Left renal cortex interstitium (tissue), 4 donors: ENCODE measurements around the gene ERAL1. TPM values are rescaled to one million over a fixed set of nuclear protein-coding genes. Genes with fewer than 3 reads are reported as not detected.
"Not testable (repeated sequence)": the region's sequence is repeated elsewhere in the genome, so short reads cannot be mapped to it uniquely, and the experiment has no call there.

Experiments
- DNase-seq, 4 donors: peaks; one replicate each; pipeline ENCODE4 v3.0.0-alpha.2; 2013; ENCODE audit warnings: low read depth in 4 of 4, low spot score in 2 of 4, missing footprints in 1 of 4
- polyA plus RNA-seq, 4 donors: library from polyadenylated mRNA; unstranded; fragments of 120-200 nt; gene quantifications; one replicate each; pipeline ENCODE4 v1.2.1, GENCODE V29; 2013; ENCODE audit not compliant: insufficient read length in 4 of 4

Gene ERAL1
- polyA plus RNA-seq, 4 donors: 60.2 to 76.2 (median 69.0) TPM

GRCh38 chr17:28877150-28877711 lies 22.4 kb downstream of the ERAL1 start:
- DNase-seq: not testable (repeated sequence)

DNA sequence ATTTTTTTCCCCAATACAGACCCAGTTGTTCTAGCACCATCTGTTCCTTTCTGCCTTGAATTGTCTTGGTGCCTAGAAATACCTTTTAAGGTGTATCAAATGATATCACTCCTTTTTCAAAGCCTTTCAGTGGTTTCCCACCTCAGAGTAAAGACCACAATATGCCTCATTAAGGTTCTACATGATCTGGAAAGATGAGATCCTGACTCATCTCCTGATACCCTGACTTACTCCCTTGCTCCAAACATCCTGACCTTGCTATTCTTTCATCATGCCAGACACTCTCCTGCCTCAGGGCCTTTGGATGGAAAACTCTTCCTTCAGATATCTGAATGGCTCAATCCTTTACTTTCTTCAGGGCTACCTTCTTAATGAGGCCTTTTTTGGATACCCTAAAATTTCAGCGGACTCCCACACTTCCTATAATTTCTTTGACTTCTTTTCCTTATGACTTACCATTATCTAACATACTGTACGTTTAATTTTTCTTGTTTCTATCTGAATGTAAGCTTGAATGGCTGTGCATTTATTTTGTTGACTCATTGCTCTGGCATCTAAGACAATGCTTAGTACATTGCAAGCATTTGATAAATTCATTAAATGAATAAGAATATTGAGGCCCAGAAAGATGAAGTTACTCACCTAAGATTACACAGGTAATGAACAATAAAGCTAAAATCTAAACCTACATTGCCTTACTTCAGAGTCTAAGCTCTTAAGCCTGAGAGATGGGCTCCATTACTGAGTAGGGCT lies 23.5 kb downstream of the ERAL1 start:
- no peak for DNase-seq

- DNase-seq: no peak
Observed at GRCh38 chr17:28878981-28879380, 24.2 kb downstream of the ERAL1 start.

GRCh38 chr17:28879886-28880571 lies 25.2 kb downstream of the ERAL1 start:
- DNase-seq: no peak

GRCh38 chr17:28880572-28880945 lies 25.7 kb downstream of the ERAL1 start:
- no peak for DNase-seq

DNA sequence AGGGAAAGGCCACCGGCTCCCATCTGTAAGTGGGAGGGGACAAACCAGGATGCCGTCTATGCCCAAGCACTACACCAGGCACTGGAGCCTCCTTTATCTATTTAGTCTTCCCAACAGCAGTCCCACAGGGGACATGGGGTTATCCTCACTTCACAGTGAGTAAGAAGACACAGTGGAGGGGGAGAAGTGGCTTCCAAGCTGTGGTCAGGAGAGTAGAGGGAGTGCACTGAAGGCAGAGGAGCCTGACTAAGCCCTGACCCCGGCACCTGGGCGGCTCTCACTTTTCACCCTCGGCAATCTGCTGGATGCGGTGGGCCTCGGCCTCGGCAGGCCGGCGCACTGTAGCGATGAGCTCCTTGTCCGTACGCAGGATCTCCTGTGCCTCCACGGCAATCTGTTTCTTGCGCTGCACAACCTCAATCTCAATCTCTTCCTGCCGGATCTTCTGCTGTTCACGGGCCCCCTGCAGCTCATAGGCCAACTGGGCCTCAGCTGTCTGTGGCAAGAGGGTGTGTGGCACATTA lies 26.8 kb downstream of the ERAL1 start:
- DNase-seq: no peak

DNA sequence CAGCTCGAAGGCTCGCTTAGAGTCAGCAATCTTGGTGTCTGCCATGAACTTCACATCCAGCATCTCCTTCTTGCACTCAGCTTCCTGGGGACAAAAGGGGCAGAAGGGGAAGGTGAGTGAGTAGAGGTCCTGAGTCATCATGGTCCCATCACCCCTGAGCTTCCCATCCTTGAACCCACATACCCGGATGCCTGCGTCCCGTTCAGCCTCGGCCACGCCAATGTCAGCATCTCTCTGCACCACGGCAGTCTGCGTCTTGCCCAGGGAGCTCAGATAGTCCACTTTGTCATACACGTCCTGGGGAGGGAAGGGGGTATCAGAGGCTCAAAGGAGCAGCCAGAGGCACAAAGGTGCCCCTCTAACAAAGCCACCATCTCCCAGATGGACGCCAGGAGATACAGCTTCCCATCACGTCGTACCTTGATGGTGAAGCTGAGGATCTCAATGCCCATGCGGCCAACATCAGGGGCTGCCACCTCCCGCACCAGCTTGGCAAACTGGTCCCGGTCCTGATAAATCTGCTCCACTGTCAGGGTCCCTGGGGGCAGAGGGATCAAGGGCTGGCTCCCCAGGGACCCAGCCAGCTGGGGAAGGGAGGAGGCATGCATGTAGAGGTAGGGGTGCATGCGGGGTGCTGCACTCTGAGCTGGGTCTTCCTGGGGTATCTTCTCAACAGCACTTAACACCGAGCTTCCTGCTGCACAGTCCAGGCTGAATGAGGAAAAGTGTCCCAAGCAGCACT lies 27.5 kb downstream of the ERAL1 start:
- no peak for DNase-seq

- DNase-seq: no peak
Observed at GRCh38 chr17:28883967-28884702, 29.3 kb downstream of the ERAL1 start.

DNA sequence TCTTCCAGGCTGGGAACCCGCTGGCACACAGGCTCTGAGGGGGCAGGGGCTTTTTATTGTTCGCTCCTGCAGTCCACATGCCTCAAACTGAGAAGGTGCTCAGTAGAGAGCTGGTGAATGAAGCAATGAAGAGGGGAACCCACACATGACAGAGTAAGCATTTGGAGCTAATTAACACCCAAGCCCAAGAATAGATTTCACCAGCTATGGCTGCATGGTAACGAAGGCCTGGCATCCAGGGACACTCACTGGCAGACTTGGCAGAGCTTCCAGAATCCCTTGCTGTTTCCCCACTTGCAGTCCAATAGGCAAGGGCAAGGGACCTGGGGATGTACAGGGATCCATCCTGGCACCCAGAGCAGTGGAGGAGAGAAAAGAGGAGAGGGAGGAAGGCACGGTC lies 30.5 kb downstream of the ERAL1 start:
- DNase-seq: no peak

DNA sequence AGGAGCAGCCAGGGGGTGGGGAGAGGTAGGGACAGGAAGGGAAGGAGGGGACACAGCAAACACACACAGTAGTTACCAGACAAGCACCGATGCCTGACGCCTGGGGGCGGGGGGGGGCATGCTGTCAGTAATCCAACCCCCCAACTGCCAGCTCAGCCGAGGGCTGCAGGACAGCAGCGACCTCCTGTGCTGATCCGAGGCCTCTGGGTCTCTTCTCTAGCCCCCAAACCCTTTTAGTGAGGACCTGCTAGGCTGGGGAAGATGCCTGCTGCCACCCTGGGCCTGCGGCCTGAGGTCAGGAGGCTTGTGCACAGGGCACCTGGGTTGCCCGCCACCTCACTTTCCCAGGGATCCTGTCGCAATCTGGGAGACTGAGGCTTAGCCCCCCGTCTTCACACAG lies 31.1 kb downstream of the ERAL1 start:
- DNase-seq: no peak

DNA sequence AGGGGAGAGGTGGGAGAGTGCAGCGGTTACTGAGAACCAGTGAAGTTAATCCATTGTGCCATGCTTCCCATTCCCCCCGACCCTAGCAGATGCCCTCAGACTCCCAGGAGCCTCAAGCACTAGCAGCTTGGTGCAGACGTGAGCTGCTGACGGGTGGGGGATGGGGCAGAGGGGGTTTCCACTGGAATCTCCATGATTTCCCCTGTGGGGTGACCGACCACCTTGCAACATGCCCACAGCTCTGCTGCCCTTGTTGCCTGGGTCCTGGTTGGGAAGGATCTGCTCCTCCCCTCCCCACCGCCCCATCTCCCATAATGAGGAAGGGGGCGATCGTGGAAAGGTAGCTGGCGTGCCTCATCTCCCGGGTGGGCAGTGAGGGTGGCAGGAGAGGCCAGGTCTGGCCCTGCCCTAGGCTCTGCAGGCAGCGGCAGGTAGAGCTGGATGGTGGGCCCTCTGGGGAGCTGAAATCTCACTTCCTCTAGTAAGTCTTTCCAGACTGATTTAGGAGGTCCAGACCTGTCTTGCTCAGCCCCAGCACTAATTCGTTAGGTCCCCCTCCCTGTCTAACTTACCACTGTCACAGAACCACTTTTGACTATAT lies 33.2 kb downstream of the ERAL1 start:
- no peak for DNase-seq

DNA sequence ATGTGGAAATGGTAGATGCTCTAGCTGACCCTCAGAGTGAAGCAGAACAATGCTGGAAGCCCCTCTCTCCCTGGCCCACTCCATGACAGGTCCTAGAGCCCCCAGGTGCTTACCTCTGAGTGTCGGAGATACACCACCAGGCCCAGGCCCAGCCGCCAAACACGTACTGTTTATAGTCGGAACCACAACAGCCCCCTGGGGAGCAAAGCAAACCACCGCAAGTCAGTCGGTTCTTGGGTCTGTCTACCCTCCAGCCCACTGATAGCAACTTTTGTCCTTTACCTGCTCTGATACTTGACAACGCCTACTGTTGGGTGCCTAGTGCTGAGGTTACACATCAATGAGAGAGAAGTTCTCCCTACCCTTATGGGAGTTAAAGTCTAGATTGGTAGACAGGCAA lies 34.0 kb downstream of the ERAL1 start:
- no peak for DNase-seq

DNA sequence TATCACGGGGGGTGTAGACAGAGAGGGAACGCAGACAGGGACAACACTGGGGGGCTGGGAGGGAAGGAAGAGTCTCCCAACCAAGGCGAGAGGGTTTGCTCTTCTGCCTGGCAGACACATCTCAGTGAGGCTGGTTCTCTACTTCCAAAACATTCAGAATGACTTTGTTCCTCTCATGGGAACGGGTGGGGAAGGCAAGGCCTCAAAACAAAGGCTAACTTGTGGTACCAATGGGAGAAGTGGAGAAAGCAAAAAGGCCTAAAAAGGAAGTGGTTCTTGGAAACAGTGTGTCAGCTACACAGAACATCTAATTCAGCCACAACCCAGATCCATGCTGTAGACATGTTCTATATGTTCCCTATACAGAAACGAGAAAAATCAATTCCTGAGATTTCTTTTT lies 35.2 kb downstream of the ERAL1 start:
- no peak for DNase-seq

- no peak for DNase-seq
Observed at GRCh38 chr17:28891201-28891600, 36.4 kb downstream of the ERAL1 start.

DNA sequence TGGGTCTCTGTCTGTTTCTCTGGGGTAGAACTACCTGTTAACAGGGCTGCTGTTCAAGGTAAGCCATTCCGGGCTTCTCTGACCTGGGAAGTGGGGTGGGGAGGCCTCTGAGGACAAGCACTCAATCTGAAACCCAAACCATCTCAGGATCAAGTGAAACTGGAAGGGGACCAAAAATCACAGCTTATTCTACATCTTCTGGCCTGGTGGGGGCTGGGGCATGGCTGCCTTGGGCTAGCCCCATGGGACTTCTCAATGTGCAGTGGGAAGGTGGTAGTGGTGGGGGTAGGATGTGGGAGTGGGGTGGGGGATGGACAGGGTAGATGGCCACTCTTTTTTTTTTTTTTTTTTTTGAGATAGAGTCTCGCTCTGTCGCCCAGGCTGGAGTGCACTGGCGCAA lies 37.2 kb downstream of the ERAL1 start:
- DNase-seq: no peak

- DNase-seq: not testable (repeated sequence)
Observed at GRCh38 chr17:28893248-28894183, 38.7 kb downstream of the ERAL1 start.

DNA sequence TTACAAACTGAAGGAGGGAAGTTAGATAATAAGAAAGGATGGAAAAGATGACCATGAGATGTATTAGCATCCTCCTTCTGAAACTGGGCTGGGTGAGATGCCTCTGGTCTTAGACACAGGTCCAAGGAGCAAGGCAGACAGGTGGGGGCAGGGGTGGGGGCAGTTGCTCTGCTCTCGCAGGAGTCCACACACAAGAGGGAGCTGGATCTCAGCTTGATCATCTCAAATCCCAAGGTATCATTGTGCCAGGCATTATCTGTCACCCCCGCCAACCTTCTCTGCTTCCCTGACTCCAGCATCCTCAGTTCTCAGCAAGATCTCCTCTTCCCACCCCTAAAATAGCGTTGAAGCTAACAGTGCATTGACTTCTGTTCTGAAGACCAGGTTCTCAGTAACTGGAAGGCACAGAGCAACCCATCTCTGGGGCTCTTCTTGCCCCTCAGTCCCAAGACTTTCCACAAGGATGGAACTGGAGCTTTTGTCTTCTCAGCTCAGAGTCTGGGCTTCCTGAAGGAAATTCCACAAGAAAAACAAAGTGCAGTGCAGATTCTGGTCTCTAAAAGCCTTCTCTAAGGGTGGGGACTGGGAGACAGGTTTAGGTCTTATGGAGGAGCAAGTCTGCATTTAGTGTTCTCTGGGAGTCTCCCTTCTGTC lies 41.1 kb downstream of the ERAL1 start:
- no peak for DNase-seq

- DNase-seq: no peak
Observed at GRCh38 chr17:28896491-28896883, 41.7 kb downstream of the ERAL1 start.
